ENCODE data around the gene DEPP1.

- TF ChIP-seq REST (IDR thresholded peaks at IDR 0.05; ENCODE audit: insufficient read depth in 1 of 2, low read depth in 2 of 2, low read length in 2 of 2) (no peak), POLR2AphosphoS5 (IDR thresholded peaks at IDR 0.05; ENCODE audit: low read depth, low read length) (no peak), SIN3A (IDR thresholded peaks at IDR 0.05; ENCODE audit: borderline replicate concordance, insufficient read depth, low read length) (no peak)
Observed at GRCh38 chr10:44954042-44954441, 24.6 kb downstream of the DEPP1 start.
